LNCaP clone FGC (cell line): ENCODE results near the gene CSNK1G1.
"Not testable (repeated sequence)": the region's sequence is repeated elsewhere in the genome, so short reads cannot be mapped to it uniquely, and the experiment has no call there.

Experiments used
- DNase-seq: peaks from one replicate; pipeline ENCODE4 v3.0.0-alpha.2; 2011; ENCODE audit warnings: low read depth
- H3K4me3 ChIP-seq: 2 replicates; pipeline ENCODE4 v1.5.1; 2011; ENCODE audit warnings: mild to moderate bottlenecking, low read depth, low read length, control low read depth
- CTCF ChIP-seq: IDR thresholded peaks from 2 replicates; pipeline ENCODE4 v1.5.1; 2012; ENCODE audit warnings: mild to moderate bottlenecking; ENCODE audit not compliant: control insufficient read depth, insufficient read depth; ENCODE audit errors: extremely low read depth

The CSNK1G1 gene

GRCh38 chr15:64337761-64338160, 18.2 kb downstream of the CSNK1G1 start:
- H3K4me3 ChIP-seq = no peak overlapping the region
- no peak for TF ChIP-seq CTCF
- no peak for DNase-seq

- TF ChIP-seq CTCF = no peak
- H3K4me3 ChIP-seq = no peak overlapping the region
- no peak for DNase-seq
Measured at GRCh38 chr15:64333986-64334929, 21.7 kb downstream of the CSNK1G1 start.

- no peak for DNase-seq
- TF ChIP-seq CTCF = no peak
- no peak overlapping the region for H3K4me3 ChIP-seq
Measured at GRCh38 chr15:64333516-64333915, 22.5 kb downstream of the CSNK1G1 start.

- not testable (repeated sequence) for DNase-seq, H3K4me3 ChIP-seq
Measured at GRCh38 chr15:64331668-64332067, 24.3 kb downstream of the CSNK1G1 start.

GRCh38 chr15:64326975-64327374, 29.0 kb downstream of the CSNK1G1 start:
- H3K4me3 ChIP-seq, DNase-seq: not testable (repeated sequence)

- DNase-seq, H3K4me3 ChIP-seq: not testable (repeated sequence)
Measured at GRCh38 chr15:64326458-64326857, 29.5 kb downstream of the CSNK1G1 start.

GRCh38 chr15:64324165-64324877, 31.7 kb downstream of the CSNK1G1 start:
- no peak overlapping the region for H3K4me3 ChIP-seq
- DNase-seq = no peak
- no peak for TF ChIP-seq CTCF

- no peak for DNase-seq
- H3K4me3 ChIP-seq = no peak overlapping the region
- TF ChIP-seq CTCF = no peak
Measured at GRCh38 chr15:64315216-64315615, 40.8 kb downstream of the CSNK1G1 start.
